ENCODE measurements around the gene PSMG3. TPM values are rescaled to one million over a fixed set of nuclear protein-coding genes. Genes with fewer than 3 reads are reported as not detected.

PSMG3 gene
- polyA plus RNA-seq, 1 experiment = 31.1 TPM

DNA sequence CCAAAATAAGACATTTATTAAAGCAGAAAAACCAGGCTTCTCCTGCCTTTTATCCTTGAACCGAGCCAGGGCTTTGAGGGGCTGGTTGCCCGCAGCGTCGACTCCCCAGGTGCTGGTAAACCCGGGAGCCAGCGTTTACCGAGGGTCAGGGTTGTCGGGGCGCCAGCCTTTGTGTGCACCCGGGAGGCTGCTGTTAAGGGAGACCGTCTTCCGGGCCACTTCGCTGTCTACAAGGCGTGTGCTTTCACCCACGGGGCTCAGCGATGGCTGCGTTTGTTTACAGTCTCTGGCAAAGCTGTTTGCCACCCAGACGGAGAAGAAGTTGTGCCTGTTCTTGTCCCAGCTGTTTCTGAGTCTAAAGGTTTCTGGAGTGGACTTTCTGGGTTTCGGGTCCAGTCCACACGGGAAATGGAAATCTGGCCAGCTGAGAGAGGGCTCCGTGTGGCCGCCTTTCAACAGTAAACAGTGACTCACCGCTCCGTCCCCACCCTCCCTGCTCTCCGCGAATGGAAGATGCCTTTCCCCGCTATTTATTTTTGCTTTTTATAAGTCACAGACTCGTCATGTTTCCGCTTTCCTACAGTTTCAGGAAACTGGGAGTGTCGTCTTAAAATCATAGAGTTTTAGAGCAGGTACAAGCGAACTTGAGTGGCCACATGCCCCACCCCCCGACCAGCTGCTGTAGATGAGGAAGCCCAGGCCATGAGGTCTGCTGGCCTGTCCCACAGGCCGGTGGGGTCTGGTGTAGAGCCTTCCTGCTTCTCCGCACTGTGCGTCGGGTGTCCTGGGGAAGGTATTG is 37.2 kb downstream of the PSMG3 start:
- POLR2A ChIA-PET = interaction anchor here (0.6 to 1.6 kb wide), 3 partner anchors 23 to 27 kb away, joined by 4 to 6 read pairs (median 5); no protein-coding TSS in a partner anchor
- CTCF ChIA-PET = no interaction called here

DNA sequence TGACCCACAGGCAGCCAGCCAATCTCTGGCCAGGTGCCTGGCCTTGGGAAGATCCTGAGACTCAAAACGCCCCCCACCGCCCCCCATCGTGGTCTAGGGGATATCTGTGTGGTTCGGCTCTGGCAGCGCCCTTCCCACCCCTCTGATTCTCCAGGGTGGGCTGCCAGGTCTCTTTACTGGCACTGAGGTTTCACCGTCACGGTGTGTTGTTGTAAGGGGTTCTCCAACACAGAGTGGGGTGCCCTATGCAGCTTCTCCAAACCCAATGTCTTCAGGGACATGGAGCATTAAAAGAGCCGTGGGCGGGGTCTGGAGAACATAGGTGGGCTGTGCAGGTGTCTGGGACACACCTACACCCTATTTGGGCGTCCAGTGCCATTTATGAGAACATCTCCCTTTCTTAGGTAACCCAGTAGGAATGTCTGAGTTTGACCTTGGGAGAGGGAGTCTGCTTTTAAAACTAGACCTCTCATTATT is 37.8 kb downstream of the PSMG3 start:
- Histone ChIP-seq H3K9me3 (ENCODE audit: control insufficient read depth, insufficient read depth, low read length) (no peaks in the 10 kb centered on the region; the same call in 1 of the 2 replicates), H3K27ac (ENCODE audit: low read depth, low read length) (peak overlapping the region; percentile 98), H3K4me3 (ENCODE audit: low read depth, low read length) (peak overlapping the region; percentile 74), H3K27me3 (ENCODE audit: control insufficient read depth, insufficient read depth, low read length) (no peaks in the 10 kb centered on the region)
- DNase-seq (ENCODE audit: low read depth, low spot score) = no peak
- TF ChIP-seq, protein P1, sequence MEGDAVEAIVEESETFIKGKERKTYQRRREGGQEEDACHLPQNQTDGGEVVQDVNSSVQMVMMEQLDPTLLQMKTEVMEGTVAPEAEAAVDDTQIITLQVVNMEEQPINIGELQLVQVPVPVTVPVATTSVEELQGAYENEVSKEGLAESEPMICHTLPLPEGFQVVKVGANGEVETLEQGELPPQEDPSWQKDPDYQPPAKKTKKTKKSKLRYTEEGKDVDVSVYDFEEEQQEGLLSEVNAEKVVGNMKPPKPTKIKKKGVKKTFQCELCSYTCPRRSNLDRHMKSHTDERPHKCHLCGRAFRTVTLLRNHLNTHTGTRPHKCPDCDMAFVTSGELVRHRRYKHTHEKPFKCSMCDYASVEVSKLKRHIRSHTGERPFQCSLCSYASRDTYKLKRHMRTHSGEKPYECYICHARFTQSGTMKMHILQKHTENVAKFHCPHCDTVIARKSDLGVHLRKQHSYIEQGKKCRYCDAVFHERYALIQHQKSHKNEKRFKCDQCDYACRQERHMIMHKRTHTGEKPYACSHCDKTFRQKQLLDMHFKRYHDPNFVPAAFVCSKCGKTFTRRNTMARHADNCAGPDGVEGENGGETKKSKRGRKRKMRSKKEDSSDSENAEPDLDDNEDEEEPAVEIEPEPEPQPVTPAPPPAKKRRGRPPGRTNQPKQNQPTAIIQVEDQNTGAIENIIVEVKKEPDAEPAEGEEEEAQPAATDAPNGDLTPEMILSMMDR (IDR thresholded peaks at IDR 0.05; ENCODE audit: low read depth, low read length) = no peak
- ChIA-PET POLR2A (interaction anchor here (1.6 kb wide), 1 partner anchor 23 kb away, joined by 6 read pairs; no protein-coding TSS in a partner anchor), CTCF (no interaction called here)

More for the DNA sequence above, 37.2 kb downstream of the PSMG3 start:
- TF ChIP-seq, protein P1 (IDR thresholded peaks at IDR 0.05; ENCODE audit: low read depth, low read length) = no peak
- H3K9me3 ChIP-seq (ENCODE audit: control insufficient read depth, insufficient read depth, low read length) = no peaks in the 10 kb centered on the region; the same call in 1 of the 2 replicates
- peak overlapping the region; percentile 98 for H3K27ac ChIP-seq (ENCODE audit: low read depth, low read length)
- peak; percentile 77 for DNase-seq (ENCODE audit: low read depth, low spot score)
- no peaks in the 10 kb centered on the region for H3K27me3 ChIP-seq (ENCODE audit: control insufficient read depth, insufficient read depth, low read length)
- peak overlapping the region; percentile 74 for H3K4me3 ChIP-seq (ENCODE audit: low read depth, low read length)

DNA sequence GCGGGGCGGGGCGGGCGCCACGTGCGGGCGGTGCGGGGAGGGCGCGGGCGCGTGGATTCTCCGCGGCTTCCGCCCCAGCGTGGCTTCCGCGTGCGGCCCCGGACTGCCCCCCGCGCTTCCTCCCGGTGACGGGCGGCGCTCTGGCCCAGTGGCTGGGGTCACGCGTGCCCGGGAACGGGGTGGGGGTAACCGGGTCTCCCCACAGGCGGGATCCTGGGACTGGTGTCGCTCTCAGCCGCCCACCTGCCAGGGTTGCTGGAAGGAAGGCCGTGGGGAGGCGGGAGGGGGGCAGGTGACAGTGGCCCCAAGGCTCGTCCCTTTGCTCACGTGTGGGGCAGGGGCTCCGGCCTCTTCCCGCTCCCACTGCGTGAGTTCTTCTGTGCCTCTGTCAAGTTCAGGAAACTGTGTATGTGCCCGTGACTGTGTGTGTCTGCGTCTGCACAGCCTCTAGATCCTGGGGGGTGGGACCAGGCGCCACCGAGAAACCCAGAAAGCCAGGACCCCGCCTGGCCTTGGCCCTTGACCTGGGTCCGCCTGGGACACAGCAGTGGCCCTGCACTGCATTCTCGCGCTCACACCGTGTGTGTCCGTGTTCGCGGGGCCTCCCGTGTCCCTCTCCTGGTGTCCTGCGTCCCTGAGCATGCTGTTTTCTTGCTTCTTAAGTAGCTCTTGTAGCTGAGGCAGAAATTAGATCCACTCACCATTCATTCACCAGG is 38.4 kb downstream of the PSMG3 start:
- no peak for DNase-seq (ENCODE audit: low read depth, low spot score)
- TF ChIP-seq, protein P1 (IDR thresholded peaks at IDR 0.05; ENCODE audit: low read depth, low read length) = no peak
- Histone ChIP-seq H3K27ac (ENCODE audit: low read depth, low read length) (peak overlapping the region; percentile 98), H3K4me3 (ENCODE audit: low read depth, low read length) (peak overlapping the region; percentile 74), H3K9me3 (ENCODE audit: control insufficient read depth, insufficient read depth, low read length) (no peaks in the 10 kb centered on the region; the same call in 1 of the 2 replicates), H3K27me3 (ENCODE audit: control insufficient read depth, insufficient read depth, low read length) (no peaks in the 10 kb centered on the region)
- POLR2A ChIA-PET = interaction anchor here (1.6 kb wide), 1 partner anchor 24 kb away, joined by 6 read pairs; no protein-coding TSS in a partner anchor
- CTCF ChIA-PET = no interaction called here

- ChIA-PET CTCF (no interaction called here), POLR2A (no interaction called here)
- TF ChIP-seq, protein P1 (IDR thresholded peaks at IDR 0.05; ENCODE audit: low read depth, low read length) = no peak
- H3K9me3 ChIP-seq (ENCODE audit: control insufficient read depth, insufficient read depth, low read length) = no peaks in the 10 kb centered on the region; the same call in 1 of the 2 replicates
- DNase-seq (ENCODE audit: low read depth, low spot score) = no peak
- peak overlapping the region; percentile 74 for H3K4me3 ChIP-seq (ENCODE audit: low read depth, low read length)
- H3K27me3 ChIP-seq (ENCODE audit: control insufficient read depth, insufficient read depth, low read length) = no peaks in the 10 kb centered on the region
- no peak overlapping the region for H3K27ac ChIP-seq (ENCODE audit: low read depth, low read length)
Observed at GRCh38 chr7:1530946-1531262, 38.9 kb downstream of the PSMG3 start.

All from AG04450 (cell line).